Osteoblast (primary cell): ENCODE results near the gene NACAD. TPM values are rescaled to one million over a fixed set of nuclear protein-coding genes. Genes with fewer than 3 reads are reported as not detected.

Experiments used
- DNase-seq: peaks from one replicate; pipeline ENCODE4 v3.0.0; 2011; ENCODE audit warnings: low spot score, mixed read lengths; ENCODE audit not compliant: insufficient read length; ENCODE audit errors: missing footprints
- H2AFZ ChIP-seq: 2 replicates; pipeline ENCODE4 v1.6.0; 2011; ENCODE audit warnings: mild to moderate bottlenecking, low read length
- H3K27ac ChIP-seq: 2 replicates; pipeline ENCODE4 v1.5.1; 2011; ENCODE audit warnings: mild to moderate bottlenecking, low read depth, low read length, moderate library complexity
- H3K27me3 ChIP-seq: 2 replicates; pipeline ENCODE4 v1.6.0; 2012; ENCODE audit warnings: mild to moderate bottlenecking, control low read depth, inconsistent platforms, low read length, moderate library complexity; ENCODE audit not compliant: insufficient read depth
- H3K36me3 ChIP-seq: 2 replicates; pipeline ENCODE4 v1.5.1; 2011; ENCODE audit warnings: mild to moderate bottlenecking, low read length, control low read depth, moderate library complexity; ENCODE audit not compliant: insufficient read depth
- H3K4me1 ChIP-seq: 2 replicates; pipeline ENCODE4 v1.5.1; 2011; ENCODE audit warnings: mild to moderate bottlenecking, low read length, control low read depth, moderate library complexity; ENCODE audit not compliant: insufficient read depth
- H3K4me2 ChIP-seq: 2 replicates; pipeline ENCODE4 v1.6.0; 2011; ENCODE audit warnings: mild to moderate bottlenecking, low read length; ENCODE audit not compliant: insufficient read depth
- H3K4me3 ChIP-seq: fragments of 200-600 bp; sonication (generic); 3 replicates; pipeline ENCODE4 v1.5.1; 2012; ENCODE audit warnings: mild to moderate bottlenecking, low read length, inconsistent platforms; ENCODE audit not compliant: insufficient read depth
- H3K79me2 ChIP-seq: 2 replicates; pipeline ENCODE4 v1.6.0; 2012; ENCODE audit warnings: mild to moderate bottlenecking, low read length, control low read depth, inconsistent platforms; ENCODE audit not compliant: insufficient read depth
- H3K9me3 ChIP-seq: 2 replicates; pipeline ENCODE4 v1.5.1; 2011; ENCODE audit warnings: low read depth, low read length, control low read depth
- H4K20me1 ChIP-seq: 2 replicates; pipeline ENCODE4 v1.6.0; 2012; ENCODE audit warnings: mild to moderate bottlenecking, low read length, control low read depth; ENCODE audit not compliant: insufficient read depth
- CTCF ChIP-seq: IDR thresholded peaks from 2 replicates; pipeline ENCODE4 v1.5.1; 2011; ENCODE audit warnings: mild to moderate bottlenecking, low read depth, low read length, moderate library complexity; ENCODE audit errors: extremely low read depth
- total RNA-seq: library from RNA; depleted of rRNA; stranded (reverse); fragments of >200 nt; gene quantifications from 2 replicates; pipeline ENCODE4 v1.2.3, GENCODE V29; 2012

Gene NACAD
- total RNA-seq, 1 donor, result 0.72 TPM

GRCh38 chr7:45104844-45105587, 16.2 kb upstream of the NACAD start:
- DNase-seq, result no peak
- no peaks in the 10 kb centered on the region for H3K27me3 ChIP-seq
- peaks cover 3% of the 10 kb centered on the region for H3K4me1 ChIP-seq
- TF ChIP-seq CTCF, result no peak
- no peak overlapping the region for H2AFZ ChIP-seq
- no peaks in the 10 kb centered on the region for H3K9me3 ChIP-seq
- no peak overlapping the region for H3K4me2 ChIP-seq
- H3K27ac ChIP-seq, result no peak overlapping the region
- H4K20me1 ChIP-seq, result peaks cover 55% of the 10 kb centered on the region
- peaks cover 94% of the 10 kb centered on the region for H3K36me3 ChIP-seq
- no peak overlapping the region for H3K4me3 ChIP-seq
- H3K79me2 ChIP-seq, result peaks cover 47% of the 10 kb centered on the region

GRCh38 chr7:45103958-45104843, 15.4 kb upstream of the NACAD start:
- Histone ChIP-seq H3K9me3 (no peaks in the 10 kb centered on the region), H3K4me1 (no peaks in the 10 kb centered on the region), H3K36me3 (peaks cover 97% of the 10 kb centered on the region), H3K79me2 (peaks cover 39% of the 10 kb centered on the region), H4K20me1 (peaks cover 51% of the 10 kb centered on the region), H3K4me3 (no peak overlapping the region), H2AFZ (no peak overlapping the region), H3K27ac (no peak overlapping the region), H3K27me3 (no peaks in the 10 kb centered on the region), H3K4me2 (no peak overlapping the region)
- no peak for DNase-seq
- no peak for TF ChIP-seq CTCF

- DNase-seq, result peak; percentile 30
- Histone ChIP-seq H3K79me2 (peaks cover 28% of the 10 kb centered on the region), H3K27ac (no peak overlapping the region), H2AFZ (no peak overlapping the region), H3K27me3 (no peaks in the 10 kb centered on the region), H3K4me1 (no peaks in the 10 kb centered on the region), H3K4me2 (no peak overlapping the region), H4K20me1 (peaks cover 41% of the 10 kb centered on the region), H3K36me3 (peaks cover 89% of the 10 kb centered on the region), H3K9me3 (no peaks in the 10 kb centered on the region), H3K4me3 (no peak overlapping the region)
- no peak for TF ChIP-seq CTCF
Observed at GRCh38 chr7:45102785-45103712, 14.3 kb upstream of the NACAD start.
